ENCODE results near the gene BTBD9. TPM values are rescaled to one million over a fixed set of nuclear protein-coding genes. Genes with fewer than 3 reads are reported as not detected.

Gene BTBD9
- total RNA-seq, result 10 to 100 TPM; 39.7 to 40.4 TPM
- 10 to 100 TPM in 1 of 2 donors, 1 to 10 TPM in 1; 5.2 to 24.9 TPM for polyA plus RNA-seq

DNA sequence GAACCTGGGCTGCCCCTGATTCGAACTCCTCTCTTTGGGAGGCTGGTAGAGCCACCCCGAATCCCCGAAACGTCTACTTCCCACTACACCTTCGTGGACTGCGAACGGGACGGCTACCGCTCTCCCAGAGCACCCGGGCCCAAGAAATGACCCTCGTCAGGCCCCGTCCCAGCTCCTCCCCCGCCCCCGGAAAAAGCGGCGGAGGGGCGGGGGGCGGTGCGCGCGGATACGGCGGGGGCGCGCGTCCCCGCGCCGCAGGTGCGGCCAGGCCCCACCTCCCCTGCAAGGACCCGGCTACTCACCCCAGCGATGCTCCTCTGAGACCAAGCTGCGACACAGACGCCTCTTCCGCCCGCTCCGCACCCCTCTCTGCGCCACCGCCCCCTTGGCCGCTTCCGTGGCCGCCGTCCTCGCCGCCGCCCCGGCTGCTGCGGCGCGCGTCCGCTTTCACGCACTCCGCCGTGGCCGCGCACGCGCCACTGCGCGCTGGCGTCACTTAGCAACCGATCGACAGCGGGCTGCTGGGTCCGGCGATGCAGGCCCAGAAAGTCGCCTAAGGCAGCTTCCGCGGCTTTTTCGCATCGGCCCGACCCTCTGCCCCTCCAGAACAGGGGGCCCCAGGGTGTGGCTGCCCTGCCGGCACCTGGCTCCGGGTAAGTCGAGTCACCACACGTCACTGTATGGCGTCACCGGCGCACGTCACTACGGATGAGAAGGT, at the start of gene BTBD9:
BTBD9 (minus strand) TSS at position 432 of the 718 bp plus-strand sequence.
- Mint-ChIP-seq H3K27ac (peak within 1 kb of the TSS; percentile 97 to 99 (median 98)), H3K4me1 (peaks cover 31 to 64% (median 49%) of the 10 kb centered on the region in 4 donors), H3K27me3 (no peaks in the 10 kb centered on the region), H3K4me3 (peak within 1 kb of the TSS; percentile 86 to 95 (median 93)), H3K36me3 (peaks cover 3 to 4% of the 10 kb centered on the region in 2 donors), H3K9me3 (no peaks in the 10 kb centered on the region)
- Histone ChIP-seq H3K4me3 (ENCODE audit: low read length in 2 of 2) (peak within 1 kb of the TSS; percentile 90 to 100), H3K36me3 (ENCODE audit: insufficient read depth, low read length) (no peaks in the 10 kb centered on the region), H3K27ac (ENCODE audit: low read depth, low read length) (peak within 1 kb of the TSS; percentile 97), H3K9me3 (ENCODE audit: control insufficient read depth in 1 of 2, low read length in 2 of 2) (no peaks in the 10 kb centered on the region), H3K27me3 (ENCODE audit: insufficient read depth, low read length) (no peaks in the 10 kb centered on the region), H3K4me1 (ENCODE audit: insufficient read depth, low read length) (peaks cover 44% of the 10 kb centered on the region)
- intact Hi-C loops (cut with micrococcal nuclease), result loop anchor here (1.0 to 10.0 kb wide), 4 partner anchors 64 to 820 kb away; partner anchors contain the start of genes GLO1, SAYSD1 and ZFAND3
- CTCF ChIA-PET (ENCODE audit: partially characterized antibody), result no interaction called here
- POLR2A ChIA-PET (ENCODE audit: partially characterized antibody), result interaction anchor here (0.6 to 2.9 kb wide), 12 partner anchors 8 to 821 kb away, joined by 3 to 16 read pairs (median 4); partner anchors contain the start of genes GLO1 and ZFAND3
- DNase-seq, result peak; percentile 87 to 92 (median 90)

- Histone ChIP-seq H3K36me3 (ENCODE audit: insufficient read depth, low read length) (no peaks in the 10 kb centered on the region), H3K27me3 (ENCODE audit: insufficient read depth, low read length) (no peaks in the 10 kb centered on the region), H3K4me3 (ENCODE audit: low read length in 2 of 2) (no peak overlapping the region), H3K27ac (ENCODE audit: low read depth, low read length) (no peak overlapping the region), H3K9me3 (ENCODE audit: control insufficient read depth in 1 of 2, low read length in 2 of 2) (no peaks in the 10 kb centered on the region), H3K4me1 (ENCODE audit: insufficient read depth, low read length) (no peaks in the 10 kb centered on the region)
- intact Hi-C loops (cut with micrococcal nuclease), result no loop called here
- no peak for DNase-seq
- peaks cover 18 to 30% (median 24%) of the 10 kb centered on the region in 4 donors for H3K4me1 Mint-ChIP-seq
- no peaks in the 10 kb centered on the region for H3K27me3 Mint-ChIP-seq
- CTCF ChIA-PET (ENCODE audit: partially characterized antibody), result no interaction called here
- no peak overlapping the region for H3K4me3 Mint-ChIP-seq
- peaks cover 0 to 11% of the 10 kb centered on the region in 2 donors for H3K36me3 Mint-ChIP-seq
- POLR2A ChIA-PET (ENCODE audit: partially characterized antibody), result interaction anchor here (1.2 kb wide), 1 partner anchor 25 kb away, joined by 3 read pairs; no protein-coding TSS in a partner anchor
- H3K27ac Mint-ChIP-seq, result peak overlapping the region in 3 of 7 donors; percentile 31 to 50 (median 48)
- no peaks in the 10 kb centered on the region for H3K9me3 Mint-ChIP-seq
Measured at GRCh38 chr6:38688579-38689087, 48.9 kb upstream of the BTBD9 start.

- Histone ChIP-seq H3K27me3 (ENCODE audit: insufficient read depth, low read length) (no peaks in the 10 kb centered on the region), H3K36me3 (ENCODE audit: insufficient read depth, low read length) (peaks cover 5% of the 10 kb centered on the region), H3K4me3 (ENCODE audit: low read length in 2 of 2) (no peak overlapping the region), H3K4me1 (ENCODE audit: insufficient read depth, low read length) (no peaks in the 10 kb centered on the region), H3K9me3 (ENCODE audit: control insufficient read depth in 1 of 2, low read length in 2 of 2) (no peaks in the 10 kb centered on the region), H3K27ac (ENCODE audit: low read depth, low read length) (no peak overlapping the region)
- no peaks in the 10 kb centered on the region for H3K9me3 Mint-ChIP-seq
- H3K27me3 Mint-ChIP-seq, result no peaks in the 10 kb centered on the region
- DNase-seq, result no peak
- ChIA-PET POLR2A (ENCODE audit: partially characterized antibody) (no interaction called here), CTCF (ENCODE audit: partially characterized antibody) (no interaction called here)
- intact Hi-C loops (cut with micrococcal nuclease), result no loop called here
- H3K27ac Mint-ChIP-seq, result no peak overlapping the region
- peaks cover 5 to 20% of the 10 kb centered on the region in 2 donors for H3K36me3 Mint-ChIP-seq
- no peak overlapping the region for H3K4me3 Mint-ChIP-seq
- peaks cover 14 to 24% (median 21%) of the 10 kb centered on the region in 4 donors for H3K4me1 Mint-ChIP-seq
Measured at GRCh38 chr6:38687549-38687948, 47.8 kb upstream of the BTBD9 start.

- POLR2A ChIA-PET (ENCODE audit: partially characterized antibody), result no interaction called here
- H3K9me3 ChIP-seq (ENCODE audit: control insufficient read depth in 1 of 2, low read length in 2 of 2), result no peaks in the 10 kb centered on the region
- DNase-seq, result no peak
- no peak overlapping the region for H3K4me3 ChIP-seq (ENCODE audit: low read length in 2 of 2)
- intact Hi-C loops (cut with micrococcal nuclease), result no loop called here
- Mint-ChIP-seq H3K4me3 (no peak overlapping the region), H3K27me3 (no peaks in the 10 kb centered on the region), H3K27ac (peak overlapping the region in 2 of 7 donors; percentile 71 to 83), H3K9me3 (no peaks in the 10 kb centered on the region), H3K4me1 (peaks cover 14 to 20% (median 20%) of the 10 kb centered on the region in 4 donors), H3K36me3 (peaks cover 9 to 22% of the 10 kb centered on the region in 2 donors)
- no peaks in the 10 kb centered on the region for H3K27me3 ChIP-seq (ENCODE audit: insufficient read depth, low read length)
- H3K36me3 ChIP-seq (ENCODE audit: insufficient read depth, low read length), result peaks cover 5% of the 10 kb centered on the region
- no peaks in the 10 kb centered on the region for H3K4me1 ChIP-seq (ENCODE audit: insufficient read depth, low read length)
- CTCF ChIA-PET (ENCODE audit: partially characterized antibody), result no interaction called here
- no peak overlapping the region for H3K27ac ChIP-seq (ENCODE audit: low read depth, low read length)
Measured at GRCh38 chr6:38687043-38687353, 47.3 kb upstream of the BTBD9 start.

- Histone ChIP-seq H3K27ac (ENCODE audit: low read depth, low read length) (no peak overlapping the region), H3K36me3 (ENCODE audit: insufficient read depth, low read length) (peaks cover 5% of the 10 kb centered on the region), H3K4me1 (ENCODE audit: insufficient read depth, low read length) (no peaks in the 10 kb centered on the region), H3K9me3 (ENCODE audit: control insufficient read depth in 1 of 2, low read length in 2 of 2) (no peaks in the 10 kb centered on the region), H3K4me3 (ENCODE audit: low read length in 2 of 2) (no peak overlapping the region), H3K27me3 (ENCODE audit: insufficient read depth, low read length) (no peaks in the 10 kb centered on the region)
- no peak overlapping the region for H3K4me3 Mint-ChIP-seq
- H3K36me3 Mint-ChIP-seq, result peaks cover 14 to 28% of the 10 kb centered on the region in 2 donors
- H3K27ac Mint-ChIP-seq, result peak overlapping the region in 3 of 7 donors; percentile 11 to 47 (median 25)
- intact Hi-C loops (cut with micrococcal nuclease), result no loop called here
- no peaks in the 10 kb centered on the region for H3K9me3 Mint-ChIP-seq
- POLR2A ChIA-PET (ENCODE audit: partially characterized antibody), result interaction anchor here (1.4 kb wide), 1 partner anchor 16 kb away, joined by 5 read pairs; the partner anchor contains the start of gene GLO1
- peaks cover 14 to 20% (median 19%) of the 10 kb centered on the region in 4 donors for H3K4me1 Mint-ChIP-seq
- DNase-seq, result no peak
- CTCF ChIA-PET (ENCODE audit: partially characterized antibody), result no interaction called here
- no peaks in the 10 kb centered on the region for H3K27me3 Mint-ChIP-seq
Measured at GRCh38 chr6:38686270-38687042, 46.7 kb upstream of the BTBD9 start.

DNA sequence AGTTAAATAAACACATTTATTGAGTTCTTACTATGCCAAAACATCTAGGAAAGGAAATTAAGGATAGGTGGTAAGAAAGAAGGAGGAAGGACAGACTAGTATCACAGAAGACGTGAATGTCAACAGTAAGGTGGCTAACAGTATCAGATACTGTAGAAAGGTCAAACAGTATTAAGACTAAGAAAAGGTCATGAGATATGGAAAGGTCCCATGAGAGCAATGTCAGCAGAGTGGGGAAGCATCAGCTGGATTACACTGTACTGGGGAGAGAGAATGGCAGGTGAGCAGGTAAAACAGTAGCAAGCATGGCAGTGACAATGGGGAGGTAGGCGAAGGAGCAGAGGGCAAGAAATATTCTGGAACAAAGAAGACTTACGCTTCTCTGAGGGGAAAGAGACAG, 45.2 kb upstream of the BTBD9 start:
- H3K27ac Mint-ChIP-seq, result peak overlapping the region in 1 of 7 donors; percentile 0
- no peak overlapping the region for H3K4me3 Mint-ChIP-seq

GRCh38 chr6:38684237-38684636, 44.5 kb upstream of the BTBD9 start:
- H3K36me3 ChIP-seq (ENCODE audit: insufficient read depth, low read length), result peaks cover 5% of the 10 kb centered on the region
- no peak overlapping the region for H3K4me3 Mint-ChIP-seq
- no peak overlapping the region for H3K27ac Mint-ChIP-seq
- CTCF ChIA-PET (ENCODE audit: partially characterized antibody), result interaction anchor here (0.8 kb wide), 1 partner anchor 987 kb away, joined by 3 read pairs; the partner anchor contains the start of gene MDGA1
- H3K9me3 ChIP-seq (ENCODE audit: control insufficient read depth in 1 of 2, low read length in 2 of 2), result no peaks in the 10 kb centered on the region
- POLR2A ChIA-PET (ENCODE audit: partially characterized antibody), result no interaction called here
- H3K4me1 Mint-ChIP-seq, result peaks cover 12 to 16% (median 16%) of the 10 kb centered on the region in 4 donors
- H3K4me1 ChIP-seq (ENCODE audit: insufficient read depth, low read length), result no peaks in the 10 kb centered on the region
- no peak for DNase-seq
- H3K27ac ChIP-seq (ENCODE audit: low read depth, low read length), result no peak overlapping the region
- H3K36me3 Mint-ChIP-seq, result peaks cover 17 to 33% of the 10 kb centered on the region in 2 donors
- H3K27me3 Mint-ChIP-seq, result no peaks in the 10 kb centered on the region
- H3K27me3 ChIP-seq (ENCODE audit: insufficient read depth, low read length), result no peaks in the 10 kb centered on the region
- no peaks in the 10 kb centered on the region for H3K9me3 Mint-ChIP-seq
- H3K4me3 ChIP-seq (ENCODE audit: low read length in 2 of 2), result no peak overlapping the region
- intact Hi-C loops (cut with micrococcal nuclease), result no loop called here

More for the DNA sequence above, 45.2 kb upstream of the BTBD9 start:
- intact Hi-C loops (cut with micrococcal nuclease), result no loop called here
- Mint-ChIP-seq H3K4me1 (peaks cover 14 to 20% (median 19%) of the 10 kb centered on the region in 4 donors), H3K9me3 (no peaks in the 10 kb centered on the region), H3K36me3 (peaks cover 14 to 33% of the 10 kb centered on the region in 2 donors), H3K27me3 (no peaks in the 10 kb centered on the region)
- no peaks in the 10 kb centered on the region for H3K4me1 ChIP-seq (ENCODE audit: insufficient read depth, low read length)
- DNase-seq, result no peak
- H3K27ac ChIP-seq (ENCODE audit: low read depth, low read length), result no peak overlapping the region
- ChIA-PET CTCF (ENCODE audit: partially characterized antibody) (no interaction called here), POLR2A (ENCODE audit: partially characterized antibody) (interaction anchor here (1.4 kb wide), 1 partner anchor 17 kb away, joined by 5 read pairs; the partner anchor contains the start of gene GLO1)
- no peaks in the 10 kb centered on the region for H3K9me3 ChIP-seq (ENCODE audit: control insufficient read depth in 1 of 2, low read length in 2 of 2)
- no peaks in the 10 kb centered on the region for H3K27me3 ChIP-seq (ENCODE audit: insufficient read depth, low read length)
- H3K4me3 ChIP-seq (ENCODE audit: low read length in 2 of 2), result no peak overlapping the region
- H3K36me3 ChIP-seq (ENCODE audit: insufficient read depth, low read length), result peaks cover 5% of the 10 kb centered on the region

Measured in CD4-positive, alpha-beta memory T cell (primary cell).